Measurements from ENCODE around the gene FMNL2. TPM values are rescaled to one million over a fixed set of nuclear protein-coding genes. Genes with fewer than 3 reads are reported as not detected.

Gene FMNL2
- total RNA-seq, 1 experiment from 2014 or later: 43.1 TPM

DNA sequence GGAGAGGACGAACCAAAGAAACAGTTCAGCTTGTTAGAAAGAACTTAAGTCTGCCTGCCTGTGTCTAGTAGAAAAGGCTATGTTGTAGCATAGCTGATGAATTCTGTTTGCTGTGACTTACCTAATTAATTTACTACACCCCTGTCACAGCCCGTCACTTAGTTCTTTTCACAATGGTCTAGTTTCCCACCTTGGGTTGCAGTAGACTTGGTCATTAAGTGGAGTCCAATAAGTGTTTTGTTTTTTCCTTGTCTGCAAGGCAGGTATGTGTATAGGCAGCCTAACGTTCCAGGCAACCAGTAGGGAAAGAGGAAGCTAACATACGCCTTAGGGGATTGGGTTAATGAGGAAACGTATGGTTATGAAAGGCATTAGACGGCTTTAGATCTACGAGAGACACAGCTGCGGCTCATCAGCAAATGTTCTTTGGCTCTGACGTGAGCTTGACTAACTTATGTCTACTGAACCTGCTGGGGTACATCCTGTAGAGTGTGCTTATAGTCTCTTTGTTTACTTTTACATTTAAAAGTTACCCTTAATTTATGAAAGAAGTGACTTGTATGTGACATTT lies 202.2 kb downstream of the FMNL2 start:
- H3K27ac ChIP-seq (ENCODE audit: low read depth, low read length, poor library complexity, severe bottlenecking): peak overlapping the region; percentile 61
- no peak for TF ChIP-seq EZH2 (IDR thresholded peaks at IDR 0.05; ENCODE audit: borderline replicate concordance, low read depth, low read length, poor library complexity, severe bottlenecking)
- TF ChIP-seq CTCF (conservative IDR thresholded peaks at IDR 0.05; ENCODE audit: low read depth, low read length): no peak
- H3K4me1 ChIP-seq (ENCODE audit: insufficient read depth, low read length, poor library complexity, severe bottlenecking): peaks cover 47% of the 10 kb centered on the region
- peak overlapping the region; percentile 20 for H3K4me3 ChIP-seq (ENCODE audit: low read depth, low read length, poor library complexity, severe bottlenecking)
- BruUV-seq (replicated peaks): no TSS peak
- CTCF ChIA-PET: no interaction called here
- DNase-seq (ENCODE audit: low spot score): peak; percentile 93
- no peaks in the 10 kb centered on the region for H3K27me3 ChIP-seq (replicated peaks; ENCODE audit: insufficient read depth, low read depth, low read length, poor library complexity)
- H3K9me3 ChIP-seq (ENCODE audit: low read depth, low read length, poor library complexity, severe bottlenecking): no peaks in the 10 kb centered on the region
- no peaks in the 10 kb centered on the region for H3K36me3 ChIP-seq (ENCODE audit: insufficient read depth, low read length, poor library complexity, severe bottlenecking)
- intact Hi-C loops (cut with micrococcal nuclease; ENCODE audit: unreplicated experiment): no loop called here
- POLR2A ChIA-PET (ENCODE audit: low non-redundant PET): interaction anchor here (0.6 kb wide), 1 partner anchor 69 kb away, joined by 15 read pairs; no protein-coding TSS in a partner anchor

GRCh38 chr2:152539424-152539823 lies 204.4 kb downstream of the FMNL2 start:
- DNase-seq (ENCODE audit: low spot score): no peak
- intact Hi-C loops (cut with micrococcal nuclease; ENCODE audit: unreplicated experiment): no loop called here
- ChIA-PET POLR2A (ENCODE audit: low non-redundant PET) (no interaction called here), CTCF (no interaction called here)
- Histone ChIP-seq H3K4me1 (ENCODE audit: insufficient read depth, low read length, poor library complexity, severe bottlenecking) (peaks cover 42% of the 10 kb centered on the region), H3K27me3 (replicated peaks; ENCODE audit: insufficient read depth, low read depth, low read length, poor library complexity) (no peaks in the 10 kb centered on the region), H3K9me3 (ENCODE audit: low read depth, low read length, poor library complexity, severe bottlenecking) (no peaks in the 10 kb centered on the region), H3K36me3 (ENCODE audit: insufficient read depth, low read length, poor library complexity, severe bottlenecking) (no peaks in the 10 kb centered on the region), H3K4me3 (ENCODE audit: low read depth, low read length, poor library complexity, severe bottlenecking) (no peak overlapping the region), H3K27ac (ENCODE audit: low read depth, low read length, poor library complexity, severe bottlenecking) (no peak overlapping the region)
- TF ChIP-seq EZH2 (IDR thresholded peaks at IDR 0.05; ENCODE audit: borderline replicate concordance, low read depth, low read length, poor library complexity, severe bottlenecking) (no peak), CTCF (conservative IDR thresholded peaks at IDR 0.05; ENCODE audit: low read depth, low read length) (no peak)
- no TSS peak for BruUV-seq (replicated peaks)

GRCh38 chr2:152541712-152542111 lies 206.7 kb downstream of the FMNL2 start:
- no peak for TF ChIP-seq EZH2 (IDR thresholded peaks at IDR 0.05; ENCODE audit: borderline replicate concordance, low read depth, low read length, poor library complexity, severe bottlenecking)
- no peak for TF ChIP-seq CTCF (conservative IDR thresholded peaks at IDR 0.05; ENCODE audit: low read depth, low read length)
- no peak overlapping the region for H3K4me3 ChIP-seq (ENCODE audit: low read depth, low read length, poor library complexity, severe bottlenecking)
- CTCF ChIA-PET: no interaction called here
- POLR2A ChIA-PET (ENCODE audit: low non-redundant PET): no interaction called here
- no peak for DNase-seq (ENCODE audit: low spot score)
- H3K9me3 ChIP-seq (ENCODE audit: low read depth, low read length, poor library complexity, severe bottlenecking): no peaks in the 10 kb centered on the region
- intact Hi-C loops (cut with micrococcal nuclease; ENCODE audit: unreplicated experiment): no loop called here
- BruUV-seq (replicated peaks): no TSS peak
- no peaks in the 10 kb centered on the region for H3K36me3 ChIP-seq (ENCODE audit: insufficient read depth, low read length, poor library complexity, severe bottlenecking)
- no peaks in the 10 kb centered on the region for H3K27me3 ChIP-seq (replicated peaks; ENCODE audit: insufficient read depth, low read depth, low read length, poor library complexity)
- peaks cover 32% of the 10 kb centered on the region for H3K4me1 ChIP-seq (ENCODE audit: insufficient read depth, low read length, poor library complexity, severe bottlenecking)
- no peak overlapping the region for H3K27ac ChIP-seq (ENCODE audit: low read depth, low read length, poor library complexity, severe bottlenecking)

Data from A673 (cell line).